Activated CD8-positive, alpha-beta memory T cell treated with anti-CD3 and anti-CD28 coated beads, Interleukin-2, amount 50 U/mL, for 1 hour (primary cell): ENCODE measurements around the gene TAS1R1.

Experiments used
- DNase-seq: peaks from one replicate; pipeline ENCODE4 v3.0.0-alpha.2; 2020; ENCODE audit errors: extremely low read depth

The TAS1R1 gene

GRCh38 chr1:6572653-6573383 lies 17.7 kb downstream of the TAS1R1 start:
- DNase-seq = no peak

GRCh38 chr1:6574025-6574620 lies 19.0 kb downstream of the TAS1R1 start:
- no peak for DNase-seq

GRCh38 chr1:6574818-6575217 lies 19.7 kb downstream of the TAS1R1 start:
- DNase-seq = no peak

- DNase-seq = no peak
Measured at GRCh38 chr1:6577831-6578525, 22.9 kb downstream of the TAS1R1 start.

- DNase-seq = no peak
Measured at GRCh38 chr1:6578624-6579373, 23.7 kb downstream of the TAS1R1 start.

GRCh38 chr1:6579374-6580118 lies 24.4 kb downstream of the TAS1R1 start, which contains the start of gene ZBTB48:
TSS of gene ZBTB48 (plus strand) at chr1:6579994. CDS start at chr1:6580610, 616 bp downstream.
- peak; percentile 89 for DNase-seq

- no peak for DNase-seq
Measured at GRCh38 chr1:6580119-6580592, 25.0 kb downstream of the TAS1R1 start.

GRCh38 chr1:6580593-6581409 lies 25.7 kb downstream of the TAS1R1 start:
- no peak for DNase-seq

- DNase-seq = no peak
Measured at GRCh38 chr1:6581561-6582305, 26.6 kb downstream of the TAS1R1 start.

- no peak for DNase-seq
Measured at GRCh38 chr1:6582370-6582769, 27.3 kb downstream of the TAS1R1 start.

GRCh38 chr1:6584126-6585080 lies 29.3 kb downstream of the TAS1R1 start:
- no peak for DNase-seq

- DNase-seq = no peak
Measured at GRCh38 chr1:6585081-6585722, 30.1 kb downstream of the TAS1R1 start.

GRCh38 chr1:6585841-6586240 lies 30.7 kb downstream of the TAS1R1 start:
- DNase-seq = no peak

GRCh38 chr1:6586404-6586816 lies 31.3 kb downstream of the TAS1R1 start:
- no peak for DNase-seq

- no peak for DNase-seq
Measured at GRCh38 chr1:6587261-6588005, 32.3 kb downstream of the TAS1R1 start.

GRCh38 chr1:6588128-6588892 lies 33.2 kb downstream of the TAS1R1 start:
- no peak for DNase-seq
